K562 (cell line): ENCODE results near the gene STX12. TPM values are rescaled to one million over a fixed set of nuclear protein-coding genes. Genes with fewer than 3 reads are reported as not detected.
A peak's percentile ranks its signal among the peaks of the same experiment; 100 is the strongest.

Experiments
- BHLHE40 ChIP-seq: IDR thresholded peaks from 2 replicates; pipeline ENCODE4 v1.6.1; 2011; ENCODE audit warnings: low read length, improper control_type of control experiment
- E2F8 ChIP-seq: fragments of 450-650 bp; IDR thresholded peaks from 2 replicates; pipeline ENCODE4 v1.7.1; 2018; ENCODE audit warnings: mild to moderate bottlenecking, low read depth; ENCODE audit not compliant: partially characterized antibody
- ERF ChIP-seq: fragments of 450-650 bp; formaldehyde crosslinking; IDR thresholded peaks from 2 replicates; pipeline ENCODE4 v1.4.0; 2020; ENCODE audit warnings: mild to moderate bottlenecking, mixed read lengths
- GABPA ChIP-seq: fragments of 200-800 bp; sonication (Bioruptor generic); conservative IDR thresholded peaks from 2 replicates; pipeline ENCODE4 v1.6.1; 2016; ENCODE audit warnings: low read depth, missing genetic modification characterization, missing compliant biosample characterization
- HNRNPUL1 ChIP-seq: fragments of 200-400 bp; formaldehyde crosslinking; IDR thresholded peaks from 2 replicates; pipeline ENCODE4 v1.6.1; 2017; ENCODE audit warnings: low read length
- ID3 ChIP-seq, 2 experiments: fragments of 250-450 bp in 1 of 2; fragments of 450-650 bp in 1 of 2; sonication (Bioruptor Pico) in 1 of 2; IDR thresholded peaks; 2 replicates each; pipeline versions ENCODE4 v1.6.1 to v1.8.0; 2016 to 2021; ENCODE audit warnings: mild to moderate bottlenecking in 2 of 2, moderate library complexity in 2 of 2, missing compliant biosample characterization in 1 of 2, missing genetic modification characterization in 1 of 2
- LCOR ChIP-seq: sonication (generic); formaldehyde crosslinking; IDR thresholded peaks from 2 replicates; pipeline ENCODE4 v1.8.0; 2022; ENCODE audit warnings: mild to moderate bottlenecking, missing genetic modification reagents
- RAD21 ChIP-seq, 2 experiments: fragments of 250-450 bp in 1 of 2; fragments of 450-650 bp in 1 of 2; sonication (Bioruptor Pico) in 1 of 2; formaldehyde crosslinking in 1 of 2; IDR thresholded peaks in 1 of 2; conservative IDR thresholded peaks in 1 of 2; 2 replicates each; pipeline versions ENCODE4 v1.4.0 to v1.8.0; 2020 to 2022; ENCODE audit warnings: mild to moderate bottlenecking in 2 of 2, moderate library complexity in 1 of 2
- RB1 ChIP-seq: fragments of 450-650 bp; IDR thresholded peaks from 2 replicates; pipeline ENCODE4 v1.6.1; 2017; ENCODE audit warnings: low read depth, mild to moderate bottlenecking
- SIX5 ChIP-seq, 2 experiments: IDR thresholded peaks; 2 replicates each; pipeline ENCODE4 v1.6.1; 2011; ENCODE audit warnings: low read length in 2 of 2, borderline replicate concordance in 1 of 2, low read depth in 1 of 2, mild to moderate bottlenecking in 1 of 2, moderate library complexity in 1 of 2; ENCODE audit not compliant: insufficient read depth in 1 of 2
- SMARCE1 ChIP-seq: fragments of 450-650 bp; IDR thresholded peaks from 2 replicates; pipeline ENCODE4 v1.7.1; 2016; ENCODE audit warnings: mild to moderate bottlenecking
- SP1 ChIP-seq: sonication (generic); formaldehyde crosslinking; IDR thresholded peaks from 2 replicates; pipeline ENCODE4 v1.8.1; 2022; ENCODE audit warnings: mild to moderate bottlenecking, missing genetic modification reagents
- SPI1 ChIP-seq: IDR thresholded peaks from 2 replicates; pipeline ENCODE4 v1.6.1; 2011; ENCODE audit warnings: low read depth, low read length, control low read depth, borderline replicate concordance
- polyA plus RNA-seq, 8 experiments: library from polyadenylated mRNA; depleted of rRNA in 4 of 8; stranded (reverse) in 5 of 8; unstranded in 3 of 8; fragments of >200 nt; fragmentation: Nextera tagmentation in 2 of 8; fragmentation: Illumina TruSeq in 1 of 8; extraction: Ambion mirVana in 2 of 8; extraction: Trizol in 1 of 8; gene quantifications; 2 replicates each; pipeline versions ENCODE4 v1.2.1 to v1.2.3, GENCODE V29; 2011 to 2014; ENCODE audit warnings: inconsistent platforms in 1 of 8, missing spikeins in 1 of 8
- total RNA-seq, 7 experiments: library from RNA; depleted of rRNA in 6 of 7; stranded (reverse); fragments of >200 nt in 6 of 7; fragmentation: Illumina TruSeq in 2 of 7; extraction: Trizol in 2 of 7; gene quantifications; 2 replicates each; pipeline versions ENCODE4 v1.2.1 to v1.2.3, GENCODE V29; 2011 to 2021; ENCODE audit warnings: low replicate concordance in 1 of 7
- TF ChIP-seq, protein P1 (sequence below): fragments of 450-650 bp; formaldehyde crosslinking; IDR thresholded peaks from 2 replicates; pipeline ENCODE4 v1.4.0; 2020; ENCODE audit warnings: mild to moderate bottlenecking, mixed read lengths
- TF ChIP-seq, protein P2 (sequence below): fragments of 450-650 bp; formaldehyde crosslinking; IDR thresholded peaks from 2 replicates; pipeline ENCODE4 v1.4.0; 2020; ENCODE audit warnings: mild to moderate bottlenecking, moderate library complexity
- TF ChIP-seq, protein P3 (sequence below), 2 experiments: fragments of 200-800 bp in 1 of 2; sonication (Bioruptor generic) in 1 of 2; sonication (generic) in 1 of 2; formaldehyde crosslinking in 1 of 2; IDR thresholded peaks in 1 of 2; conservative IDR thresholded peaks in 1 of 2; 2 replicates each; pipeline versions ENCODE4 v1.5.0 to v1.6.1; 2016 to 2020; ENCODE audit warnings: missing compliant biosample characterization in 1 of 2, missing genetic modification characterization in 1 of 2, missing genetic modification reagents in 1 of 2

STX12 gene
- total and polyA plus RNA-seq, 9 of the 15 experiments (the other 6 are each of a cell fraction or from before 2014, with no cell fraction given): 16.9 to 31.3 (median 25.7) TPM

- TF ChIP-seq E2F8: no peak
- 0 out of 2 replicates have a peak, but pooled peaks have one; percentile 58 for TF ChIP-seq HNRNPUL1
- no peak for TF ChIP-seq LCOR (CRISPR knock-in tag)
- TF ChIP-seq, protein P1, sequence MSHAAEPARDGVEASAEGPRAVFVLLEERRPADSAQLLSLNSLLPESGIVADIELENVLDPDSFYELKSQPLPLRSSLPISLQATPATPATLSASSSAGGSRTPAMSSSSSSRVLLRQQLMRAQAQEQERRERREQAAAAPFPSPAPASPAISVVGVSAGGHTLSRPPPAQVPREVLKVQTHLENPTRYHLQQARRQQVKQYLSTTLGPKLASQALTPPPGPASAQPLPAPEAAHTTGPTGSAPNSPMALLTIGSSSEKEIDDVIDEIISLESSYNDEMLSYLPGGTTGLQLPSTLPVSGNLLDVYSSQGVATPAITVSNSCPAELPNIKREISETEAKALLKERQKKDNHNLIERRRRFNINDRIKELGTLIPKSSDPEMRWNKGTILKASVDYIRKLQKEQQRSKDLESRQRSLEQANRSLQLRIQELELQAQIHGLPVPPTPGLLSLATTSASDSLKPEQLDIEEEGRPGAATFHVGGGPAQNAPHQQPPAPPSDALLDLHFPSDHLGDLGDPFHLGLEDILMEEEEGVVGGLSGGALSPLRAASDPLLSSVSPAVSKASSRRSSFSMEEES: peak; percentile 98
- 0 out of 2 replicates have a peak, but pooled peaks have one; percentile 23 for TF ChIP-seq SP1 (CRISPR knock-in tag)
- TF ChIP-seq, protein P2, sequence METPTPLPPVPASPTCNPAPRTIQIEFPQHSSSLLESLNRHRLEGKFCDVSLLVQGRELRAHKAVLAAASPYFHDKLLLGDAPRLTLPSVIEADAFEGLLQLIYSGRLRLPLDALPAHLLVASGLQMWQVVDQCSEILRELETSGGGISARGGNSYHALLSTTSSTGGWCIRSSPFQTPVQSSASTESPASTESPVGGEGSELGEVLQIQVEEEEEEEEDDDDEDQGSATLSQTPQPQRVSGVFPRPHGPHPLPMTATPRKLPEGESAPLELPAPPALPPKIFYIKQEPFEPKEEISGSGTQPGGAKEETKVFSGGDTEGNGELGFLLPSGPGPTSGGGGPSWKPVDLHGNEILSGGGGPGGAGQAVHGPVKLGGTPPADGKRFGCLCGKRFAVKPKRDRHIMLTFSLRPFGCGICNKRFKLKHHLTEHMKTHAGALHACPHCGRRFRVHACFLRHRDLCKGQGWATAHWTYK (CRISPR knock-in tag): 0 out of 2 replicates have a peak, but pooled peaks have one; percentile 10
- no peak for TF ChIP-seq SIX5 (IDR thresholded peaks at IDR 0.05; ENCODE audit: borderline replicate concordance in 1 of 2, insufficient read depth in 1 of 2, low read depth in 1 of 2, low read length in 2 of 2)
- TF ChIP-seq, protein P3, sequence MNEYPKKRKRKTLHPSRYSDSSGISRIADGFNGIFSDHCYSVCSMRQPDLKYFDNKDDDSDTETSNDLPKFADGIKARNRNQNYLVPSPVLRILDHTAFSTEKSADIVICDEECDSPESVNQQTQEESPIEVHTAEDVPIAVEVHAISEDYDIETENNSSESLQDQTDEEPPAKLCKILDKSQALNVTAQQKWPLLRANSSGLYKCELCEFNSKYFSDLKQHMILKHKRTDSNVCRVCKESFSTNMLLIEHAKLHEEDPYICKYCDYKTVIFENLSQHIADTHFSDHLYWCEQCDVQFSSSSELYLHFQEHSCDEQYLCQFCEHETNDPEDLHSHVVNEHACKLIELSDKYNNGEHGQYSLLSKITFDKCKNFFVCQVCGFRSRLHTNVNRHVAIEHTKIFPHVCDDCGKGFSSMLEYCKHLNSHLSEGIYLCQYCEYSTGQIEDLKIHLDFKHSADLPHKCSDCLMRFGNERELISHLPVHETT (CRISPR knock-in tag; conservative IDR thresholded peaks at IDR 0.05 in 1 of 2, IDR thresholded peaks at IDR 0.05 in 1 of 2): 0 out of 4 replicates have a peak, but pooled peaks of 1 of the 2 experiments have one; percentile 1
- TF ChIP-seq ERF (CRISPR knock-in tag): no peak
- TF ChIP-seq RAD21 (CRISPR knock-in tag; conservative IDR thresholded peaks at IDR 0.05 in 1 of 2, IDR thresholded peaks at IDR 0.05 in 1 of 2): 0 out of 4 replicates have a peak, but pooled peaks of 1 of the 2 experiments have one; percentile 9
- peak; percentile 79 for TF ChIP-seq BHLHE40
- no peak for TF ChIP-seq ID3 (CRISPR knock-in tag; IDR thresholded peaks at IDR 0.05)
- TF ChIP-seq ID3 (tag; IDR thresholded peaks at IDR 0.05): peak; percentile 44; the same call in 1 of the 2 replicates
- peak; percentile 79 for TF ChIP-seq SPI1
- 0 out of 2 replicates have a peak, but pooled peaks have one; percentile 11 for TF ChIP-seq RB1
- TF ChIP-seq GABPA (tag): 0 out of 2 replicates have a peak, but pooled peaks have one; percentile 29
- 0 out of 2 replicates have a peak, but pooled peaks have one; percentile 30 for TF ChIP-seq SMARCE1
Measured at GRCh38 chr1:27868932-27869718, 96.1 kb downstream of the STX12 start (continued).
